ENCODE measurements around the gene NRF1.
"Not testable (repeated sequence)": the region's sequence is repeated elsewhere in the genome, so short reads cannot be mapped to it uniquely, and the experiment has no call there.

NRF1 gene

DNA sequence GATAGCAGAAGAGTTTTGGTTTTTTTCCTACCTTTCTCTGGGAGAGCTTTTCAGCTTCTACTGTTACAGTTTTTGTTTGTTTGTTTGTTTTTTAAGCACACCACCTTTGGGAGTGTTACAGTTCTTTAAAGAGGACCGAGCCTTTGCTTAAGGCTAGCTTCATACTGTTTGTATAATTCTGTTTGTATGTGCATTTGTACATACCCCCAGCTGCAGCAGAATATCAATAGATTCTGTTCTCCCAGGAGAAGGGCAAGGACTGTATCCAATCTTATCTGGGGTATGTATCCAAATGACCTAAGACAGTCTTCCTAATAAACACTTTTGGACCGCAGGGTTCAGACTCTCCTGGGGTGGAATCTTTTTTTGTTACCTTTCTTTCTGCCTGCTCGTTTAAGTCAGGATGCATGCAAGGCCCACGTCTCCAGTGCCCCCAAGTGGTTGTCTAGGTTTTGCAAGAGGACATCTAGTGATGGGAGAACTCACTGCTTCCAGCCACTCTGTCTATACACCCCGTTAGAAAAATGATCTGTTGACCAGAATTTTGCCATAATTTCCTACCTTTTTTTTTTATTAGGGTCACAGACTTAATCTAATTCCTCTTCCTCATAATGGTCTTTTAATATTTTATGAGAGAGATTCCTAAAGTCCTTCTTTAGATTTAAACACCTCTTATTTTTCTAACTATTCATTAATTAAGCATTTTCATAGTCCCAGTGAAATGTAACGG lies 23.9 kb downstream of the NRF1 start:
- Histone ChIP-seq H3K36me3 (ENCODE audit: insufficient read depth, low read length) (no peaks in the 10 kb centered on the region), H3F3A (ENCODE audit: insufficient read depth, low read length) (no peaks in the 10 kb centered on the region), H2AFZ (ENCODE audit: low read length) (no peak overlapping the region), H3K4me1 (ENCODE audit: insufficient read depth, low read length, severe bottlenecking) (peaks cover 6% of the 10 kb centered on the region), H3K9ac (ENCODE audit: low read length) (no peak overlapping the region), H3K27ac (ENCODE audit: low read depth, low read length, poor library complexity, severe bottlenecking) (no peak overlapping the region), H3K9me2 (ENCODE audit: low read depth, low read length) (no peaks in the 10 kb centered on the region), H4K20me1 (ENCODE audit: insufficient read depth, low read length) (no peaks in the 10 kb centered on the region), H3K9me3 (ENCODE audit: low read length) (no peaks in the 10 kb centered on the region), H3K79me2 (ENCODE audit: insufficient read depth, low read length) (peaks cover 27% of the 10 kb centered on the region), H3K4me3 (ENCODE audit: low read depth, low read length, poor library complexity, severe bottlenecking) (no peak overlapping the region), H3K27me3 (ENCODE audit: insufficient read depth, low read length) (no peaks in the 10 kb centered on the region), H3K4me2 (ENCODE audit: low read length) (no peak overlapping the region)
- TF ChIP-seq, protein P1, sequence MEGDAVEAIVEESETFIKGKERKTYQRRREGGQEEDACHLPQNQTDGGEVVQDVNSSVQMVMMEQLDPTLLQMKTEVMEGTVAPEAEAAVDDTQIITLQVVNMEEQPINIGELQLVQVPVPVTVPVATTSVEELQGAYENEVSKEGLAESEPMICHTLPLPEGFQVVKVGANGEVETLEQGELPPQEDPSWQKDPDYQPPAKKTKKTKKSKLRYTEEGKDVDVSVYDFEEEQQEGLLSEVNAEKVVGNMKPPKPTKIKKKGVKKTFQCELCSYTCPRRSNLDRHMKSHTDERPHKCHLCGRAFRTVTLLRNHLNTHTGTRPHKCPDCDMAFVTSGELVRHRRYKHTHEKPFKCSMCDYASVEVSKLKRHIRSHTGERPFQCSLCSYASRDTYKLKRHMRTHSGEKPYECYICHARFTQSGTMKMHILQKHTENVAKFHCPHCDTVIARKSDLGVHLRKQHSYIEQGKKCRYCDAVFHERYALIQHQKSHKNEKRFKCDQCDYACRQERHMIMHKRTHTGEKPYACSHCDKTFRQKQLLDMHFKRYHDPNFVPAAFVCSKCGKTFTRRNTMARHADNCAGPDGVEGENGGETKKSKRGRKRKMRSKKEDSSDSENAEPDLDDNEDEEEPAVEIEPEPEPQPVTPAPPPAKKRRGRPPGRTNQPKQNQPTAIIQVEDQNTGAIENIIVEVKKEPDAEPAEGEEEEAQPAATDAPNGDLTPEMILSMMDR (IDR thresholded peaks at IDR 0.05; ENCODE audit: low read length): peak; percentile 100
- no peak for TF ChIP-seq EZH2 (IDR thresholded peaks at IDR 0.05; ENCODE audit: borderline replicate concordance, low read length)

DNA sequence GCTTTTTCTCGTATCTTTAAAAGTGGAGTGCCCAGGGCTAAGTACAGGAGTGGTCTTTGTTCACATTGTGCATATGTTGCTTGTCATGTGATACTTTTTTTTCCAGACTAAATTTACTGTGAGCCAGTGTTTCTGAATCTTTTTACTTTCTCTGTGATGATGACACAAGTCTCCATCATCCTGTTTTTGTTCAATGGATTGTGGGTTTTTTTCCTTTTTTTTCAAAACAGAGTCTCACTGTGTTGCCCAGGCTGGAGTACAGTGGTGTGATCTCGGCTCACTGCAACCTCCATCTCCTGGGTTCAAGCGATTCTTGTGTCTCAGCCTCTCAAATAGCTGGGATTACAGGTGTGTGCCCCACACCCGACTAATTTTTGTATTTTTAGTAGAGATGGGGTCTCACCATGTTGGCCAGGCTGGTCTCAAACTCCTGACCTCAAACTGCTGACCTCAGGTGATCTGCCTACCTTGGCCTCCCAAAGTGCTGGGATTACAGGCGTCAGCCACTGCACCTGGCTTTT lies 24.6 kb downstream of the NRF1 start:
- not testable (repeated sequence) for H3K27me3 ChIP-seq (ENCODE audit: insufficient read depth, low read length); H2AFZ ChIP-seq (ENCODE audit: low read length); H3K9me2 ChIP-seq (ENCODE audit: low read depth, low read length); H3F3A ChIP-seq (ENCODE audit: insufficient read depth, low read length); H4K20me1 ChIP-seq (ENCODE audit: insufficient read depth, low read length); H3K9me3 ChIP-seq (ENCODE audit: low read length); H3K4me3 ChIP-seq (ENCODE audit: low read depth, low read length, poor library complexity, severe bottlenecking); H3K9ac ChIP-seq (ENCODE audit: low read length); H3K36me3 ChIP-seq (ENCODE audit: insufficient read depth, low read length); H3K4me2 ChIP-seq (ENCODE audit: low read length); H3K27ac ChIP-seq (ENCODE audit: low read depth, low read length, poor library complexity, severe bottlenecking); H3K4me1 ChIP-seq (ENCODE audit: insufficient read depth, low read length, severe bottlenecking)
- H3K79me2 ChIP-seq (ENCODE audit: insufficient read depth, low read length): peaks cover 21% of the 10 kb centered on the region

DNA sequence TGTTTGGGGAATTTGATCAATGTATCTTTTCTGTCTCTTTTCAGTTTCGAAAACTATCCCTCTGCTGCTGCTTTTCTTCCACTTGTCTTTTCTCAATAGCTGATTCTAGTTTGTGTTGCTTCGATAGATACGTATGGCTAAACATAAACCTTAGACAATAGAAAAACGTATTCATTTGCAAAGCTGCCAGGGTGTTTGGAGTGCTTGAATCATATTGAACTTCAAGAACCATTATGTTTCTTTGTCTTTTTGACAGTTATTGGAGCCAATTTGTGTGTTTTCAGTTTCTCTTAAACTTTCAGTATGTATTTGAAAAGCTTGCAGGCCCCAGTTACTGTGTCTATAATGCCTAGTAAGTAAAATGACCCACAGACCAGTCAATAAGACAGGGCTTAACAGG lies 25.1 kb downstream of the NRF1 start:
- Histone ChIP-seq H3K27ac (ENCODE audit: low read depth, low read length, poor library complexity, severe bottlenecking) (no peak overlapping the region), H3K79me2 (ENCODE audit: insufficient read depth, low read length) (peaks cover 17% of the 10 kb centered on the region), H3K9me3 (ENCODE audit: low read length) (no peaks in the 10 kb centered on the region), H3K9ac (ENCODE audit: low read length) (no peak overlapping the region), H3K9me2 (ENCODE audit: low read depth, low read length) (no peaks in the 10 kb centered on the region), H2AFZ (ENCODE audit: low read length) (no peak overlapping the region), H4K20me1 (ENCODE audit: insufficient read depth, low read length) (no peaks in the 10 kb centered on the region), H3K27me3 (ENCODE audit: insufficient read depth, low read length) (no peaks in the 10 kb centered on the region), H3K4me2 (ENCODE audit: low read length) (no peak overlapping the region), H3K4me3 (ENCODE audit: low read depth, low read length, poor library complexity, severe bottlenecking) (no peak overlapping the region), H3K36me3 (ENCODE audit: insufficient read depth, low read length) (no peaks in the 10 kb centered on the region), H3K4me1 (ENCODE audit: insufficient read depth, low read length, severe bottlenecking) (peaks cover 6% of the 10 kb centered on the region), H3F3A (ENCODE audit: insufficient read depth, low read length) (no peaks in the 10 kb centered on the region)
- TF ChIP-seq, protein P1 (IDR thresholded peaks at IDR 0.05; ENCODE audit: low read length): no peak
- no peak for TF ChIP-seq EZH2 (IDR thresholded peaks at IDR 0.05; ENCODE audit: borderline replicate concordance, low read length)

DNA sequence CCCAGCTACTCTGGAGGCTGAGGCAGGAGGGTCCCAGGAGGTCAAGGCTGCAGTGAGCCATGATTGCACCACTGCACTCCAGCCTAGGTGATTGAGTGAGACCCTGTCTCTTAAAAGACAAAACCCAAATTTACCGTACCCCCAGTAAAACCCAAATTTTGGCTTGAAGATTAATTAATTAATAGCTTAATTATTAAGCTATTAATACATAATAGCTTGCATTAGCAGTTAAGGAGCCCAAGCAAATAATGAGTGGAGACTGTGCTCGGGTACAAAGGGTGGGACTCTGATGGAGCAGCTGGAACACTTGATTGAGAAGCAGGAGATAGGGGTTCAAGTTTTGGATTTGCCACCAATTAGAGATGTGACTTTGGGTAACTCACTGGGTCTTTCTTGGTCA lies 28.9 kb downstream of the NRF1 start:
- no peak overlapping the region for H3K4me2 ChIP-seq (ENCODE audit: low read length)
- no peaks in the 10 kb centered on the region for H3K27me3 ChIP-seq (ENCODE audit: insufficient read depth, low read length)
- TF ChIP-seq, protein P1 (IDR thresholded peaks at IDR 0.05; ENCODE audit: low read length): no peak
- TF ChIP-seq EZH2 (IDR thresholded peaks at IDR 0.05; ENCODE audit: borderline replicate concordance, low read length): no peak
- no peaks in the 10 kb centered on the region for H3K79me2 ChIP-seq (ENCODE audit: insufficient read depth, low read length)
- no peaks in the 10 kb centered on the region for H4K20me1 ChIP-seq (ENCODE audit: insufficient read depth, low read length)
- no peaks in the 10 kb centered on the region for H3K9me3 ChIP-seq (ENCODE audit: low read length)
- no peaks in the 10 kb centered on the region for H3F3A ChIP-seq (ENCODE audit: insufficient read depth, low read length)
- no peak overlapping the region for H3K27ac ChIP-seq (ENCODE audit: low read depth, low read length, poor library complexity, severe bottlenecking)
- no peak overlapping the region for H3K9ac ChIP-seq (ENCODE audit: low read length)
- no peak overlapping the region for H3K4me3 ChIP-seq (ENCODE audit: low read depth, low read length, poor library complexity, severe bottlenecking)
- H3K9me2 ChIP-seq (ENCODE audit: low read depth, low read length): no peaks in the 10 kb centered on the region
- no peaks in the 10 kb centered on the region for H3K36me3 ChIP-seq (ENCODE audit: insufficient read depth, low read length)
- peaks cover 16% of the 10 kb centered on the region for H3K4me1 ChIP-seq (ENCODE audit: insufficient read depth, low read length, severe bottlenecking)
- H2AFZ ChIP-seq (ENCODE audit: low read length): no peak overlapping the region
